ENCODE results near the gene MLLT3. TPM values are rescaled to one million over a fixed set of nuclear protein-coding genes. Genes with fewer than 3 reads are reported as not detected.

Gene MLLT3
- total RNA-seq, 4 donors from 2014 or later, result 2.1 to 30.4 (median 14.0) TPM

DNA sequence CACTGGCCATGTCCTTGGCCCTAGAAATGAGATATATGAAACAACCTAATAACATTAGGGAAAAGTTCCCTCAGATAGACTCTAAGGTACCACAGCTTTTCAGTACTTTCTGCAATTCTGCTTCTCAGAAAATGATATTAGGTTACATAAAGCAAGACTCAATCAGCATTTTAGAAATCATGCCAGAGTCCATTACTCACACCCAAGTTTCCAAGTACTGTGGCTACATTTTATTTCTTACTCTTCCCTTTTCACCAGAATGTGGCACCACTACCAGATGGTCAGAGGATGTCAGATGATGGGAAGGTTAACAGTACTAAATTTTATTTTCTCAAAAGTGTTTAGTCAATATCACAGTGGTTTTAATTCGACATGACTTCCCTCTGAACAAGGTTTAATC, 217.2 kb downstream of the MLLT3 start:
- H3K4me1 ChIP-seq, result no peaks in the 10 kb centered on the region
- intact Hi-C loops (cut with DNase I; ENCODE audit: low total_unique reads), result no loop called here
- DNase-seq, result no peak
- H3K4me3 ChIP-seq, result no peak overlapping the region
- TF ChIP-seq, protein P1, sequence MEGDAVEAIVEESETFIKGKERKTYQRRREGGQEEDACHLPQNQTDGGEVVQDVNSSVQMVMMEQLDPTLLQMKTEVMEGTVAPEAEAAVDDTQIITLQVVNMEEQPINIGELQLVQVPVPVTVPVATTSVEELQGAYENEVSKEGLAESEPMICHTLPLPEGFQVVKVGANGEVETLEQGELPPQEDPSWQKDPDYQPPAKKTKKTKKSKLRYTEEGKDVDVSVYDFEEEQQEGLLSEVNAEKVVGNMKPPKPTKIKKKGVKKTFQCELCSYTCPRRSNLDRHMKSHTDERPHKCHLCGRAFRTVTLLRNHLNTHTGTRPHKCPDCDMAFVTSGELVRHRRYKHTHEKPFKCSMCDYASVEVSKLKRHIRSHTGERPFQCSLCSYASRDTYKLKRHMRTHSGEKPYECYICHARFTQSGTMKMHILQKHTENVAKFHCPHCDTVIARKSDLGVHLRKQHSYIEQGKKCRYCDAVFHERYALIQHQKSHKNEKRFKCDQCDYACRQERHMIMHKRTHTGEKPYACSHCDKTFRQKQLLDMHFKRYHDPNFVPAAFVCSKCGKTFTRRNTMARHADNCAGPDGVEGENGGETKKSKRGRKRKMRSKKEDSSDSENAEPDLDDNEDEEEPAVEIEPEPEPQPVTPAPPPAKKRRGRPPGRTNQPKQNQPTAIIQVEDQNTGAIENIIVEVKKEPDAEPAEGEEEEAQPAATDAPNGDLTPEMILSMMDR (IDR thresholded peaks at IDR 0.05), result no peak
- no peak for TF ChIP-seq POLR2A (IDR thresholded peaks at IDR 0.05)
- H3K9me3 ChIP-seq, result no peaks in the 10 kb centered on the region
- no peak overlapping the region for H3K27ac ChIP-seq
- H3K27me3 ChIP-seq, result no peaks in the 10 kb centered on the region
- H3K36me3 ChIP-seq, result no peaks in the 10 kb centered on the region

DNA sequence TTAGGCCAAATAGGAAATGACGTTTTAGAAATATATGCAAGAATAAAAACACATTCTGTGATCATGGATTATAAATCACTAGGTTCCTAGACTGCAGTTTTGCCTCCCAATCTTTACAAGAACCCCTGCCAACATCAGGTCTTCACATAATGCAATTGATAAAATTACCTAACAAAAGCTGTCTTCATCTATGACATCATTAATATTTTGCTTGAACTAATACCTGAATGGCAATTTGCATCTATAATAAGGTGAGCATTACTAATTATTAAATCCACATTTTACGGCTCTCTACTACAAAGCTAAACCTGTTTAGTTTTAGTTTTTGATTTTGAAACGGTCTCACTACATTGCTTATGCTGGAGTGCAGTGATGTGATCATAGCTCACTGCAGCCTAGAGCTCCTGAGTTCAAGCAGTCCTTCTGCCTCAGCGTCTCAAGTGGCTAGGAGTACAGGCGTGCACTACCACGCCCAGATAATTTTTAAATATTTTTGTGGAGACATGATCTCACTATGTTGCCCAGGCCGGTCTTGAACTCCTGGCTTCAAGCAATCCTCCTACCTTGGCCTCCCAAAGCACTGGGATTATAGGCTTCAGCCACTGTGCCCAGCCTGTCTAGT, 218.0 kb downstream of the MLLT3 start:
- Histone ChIP-seq H3K27me3 (no peaks in the 10 kb centered on the region), H3K4me1 (no peaks in the 10 kb centered on the region), H3K27ac (no peak overlapping the region), H3K9me3 (no peaks in the 10 kb centered on the region), H3K4me3 (no peak overlapping the region), H3K36me3 (no peaks in the 10 kb centered on the region)
- intact Hi-C loops (cut with DNase I; ENCODE audit: low total_unique reads), result no loop called here
- TF ChIP-seq, protein P1 (IDR thresholded peaks at IDR 0.05), result no peak
- TF ChIP-seq POLR2A (IDR thresholded peaks at IDR 0.05), result no peak
- DNase-seq, result no peak

DNA sequence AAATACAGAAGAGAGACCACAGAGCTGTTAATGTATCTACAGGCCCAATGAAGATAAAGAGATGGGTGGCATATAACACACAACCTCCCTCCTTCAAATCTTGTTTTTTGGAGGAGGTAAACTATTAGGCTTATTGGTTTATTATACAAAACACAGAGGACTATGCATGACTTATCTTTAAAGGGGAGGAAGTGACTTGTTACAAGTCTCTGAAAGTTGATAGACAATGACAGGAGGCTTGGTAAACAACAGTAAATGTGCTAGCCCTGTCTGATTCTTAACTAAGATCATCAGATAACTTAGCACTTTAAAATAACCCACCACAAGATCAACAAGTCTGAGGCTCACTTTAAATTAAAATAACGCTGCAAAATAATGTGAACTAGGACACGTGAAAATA, 219.0 kb downstream of the MLLT3 start:
- Histone ChIP-seq H3K36me3 (no peaks in the 10 kb centered on the region), H3K27ac (no peak overlapping the region), H3K4me1 (no peaks in the 10 kb centered on the region), H3K4me3 (no peak overlapping the region), H3K27me3 (no peaks in the 10 kb centered on the region), H3K9me3 (no peaks in the 10 kb centered on the region)
- intact Hi-C loops (cut with DNase I; ENCODE audit: low total_unique reads), result no loop called here
- DNase-seq, result no peak
- TF ChIP-seq POLR2A (IDR thresholded peaks at IDR 0.05), result no peak
- TF ChIP-seq, protein P1 (IDR thresholded peaks at IDR 0.05), result no peak

DNA sequence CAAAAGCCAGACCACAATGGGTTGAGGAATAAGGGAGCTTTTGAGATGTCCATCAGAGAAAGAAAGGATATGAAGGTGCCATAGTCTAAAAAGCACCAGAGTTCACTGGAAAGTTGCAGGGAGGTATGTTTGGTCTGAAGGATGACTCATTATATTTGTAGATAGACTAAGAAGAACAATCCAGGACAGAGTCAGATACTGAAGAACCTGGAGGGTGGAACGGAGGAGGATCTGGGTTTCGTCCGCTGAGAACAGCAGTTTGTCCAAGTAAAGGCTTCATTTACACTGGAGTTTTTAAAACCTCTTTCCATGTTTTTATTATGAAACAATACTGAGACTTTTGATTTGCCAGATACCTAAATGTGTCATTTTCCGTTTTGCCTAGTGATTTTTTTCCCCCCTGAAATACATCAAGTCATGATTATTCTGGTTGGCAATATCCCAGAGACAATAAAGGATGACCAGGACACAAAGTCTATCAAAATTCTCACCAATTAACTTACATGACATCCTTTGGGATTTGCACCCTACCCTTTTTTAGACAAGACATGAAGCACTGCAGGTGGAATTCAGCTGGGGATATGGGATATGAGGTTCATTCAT, 219.9 kb downstream of the MLLT3 start:
- intact Hi-C loops (cut with DNase I; ENCODE audit: low total_unique reads), result no loop called here
- H3K27me3 ChIP-seq, result no peaks in the 10 kb centered on the region
- no peak overlapping the region for H3K4me3 ChIP-seq
- H3K27ac ChIP-seq, result no peak overlapping the region
- DNase-seq, result no peak
- no peaks in the 10 kb centered on the region for H3K9me3 ChIP-seq
- no peaks in the 10 kb centered on the region for H3K4me1 ChIP-seq
- TF ChIP-seq POLR2A (IDR thresholded peaks at IDR 0.05), result no peak
- TF ChIP-seq, protein P1 (IDR thresholded peaks at IDR 0.05), result no peak
- no peaks in the 10 kb centered on the region for H3K36me3 ChIP-seq

DNA sequence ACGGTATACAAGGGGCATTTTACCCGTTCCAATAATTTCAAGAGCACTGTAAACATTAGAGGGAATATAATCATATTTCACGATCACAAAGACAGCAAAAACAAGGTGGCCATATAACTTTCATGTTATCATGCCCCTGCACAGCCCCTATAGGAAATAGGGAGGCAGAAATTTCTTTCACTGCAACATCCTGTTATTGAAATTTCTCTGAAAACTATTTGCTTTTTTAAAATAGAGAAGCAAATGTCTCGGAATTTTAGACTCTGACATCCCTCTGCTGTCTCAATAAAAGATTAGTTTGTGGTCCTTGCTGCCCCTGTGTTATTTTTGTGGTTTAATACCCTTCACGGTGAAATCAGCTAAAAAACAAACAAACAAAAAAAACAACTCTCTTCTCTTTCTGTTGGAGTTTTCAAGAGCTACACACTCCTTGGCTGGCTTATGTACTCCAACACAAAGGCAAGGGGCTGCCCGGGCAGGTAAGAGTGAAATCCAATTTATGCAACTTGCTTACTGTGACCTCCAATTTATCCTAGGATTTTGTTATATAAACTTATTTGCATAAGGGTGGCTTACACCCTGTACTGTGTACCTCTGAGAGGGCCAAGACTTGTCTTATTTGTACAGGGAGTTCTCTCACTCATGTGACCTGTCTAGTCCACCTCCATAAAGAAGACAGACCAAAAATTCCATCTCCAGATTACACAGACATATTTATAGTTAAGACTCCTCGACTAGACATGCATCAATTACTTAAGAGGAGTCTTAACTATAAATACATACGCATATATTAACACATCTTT, 223.6 kb downstream of the MLLT3 start:
- H3K36me3 ChIP-seq, result no peaks in the 10 kb centered on the region
- H3K27ac ChIP-seq, result no peak overlapping the region
- no peak overlapping the region for H3K4me3 ChIP-seq
- H3K9me3 ChIP-seq, result no peaks in the 10 kb centered on the region
- TF ChIP-seq, protein P1 (IDR thresholded peaks at IDR 0.05), result no peak
- TF ChIP-seq POLR2A (IDR thresholded peaks at IDR 0.05), result no peak
- no peaks in the 10 kb centered on the region for H3K4me1 ChIP-seq
- intact Hi-C loops (cut with DNase I; ENCODE audit: low total_unique reads), result no loop called here
- no peak for DNase-seq
- H3K27me3 ChIP-seq, result no peaks in the 10 kb centered on the region

Data from uterus (tissue), 4 donors.